NT2/D1 (cell line): ENCODE data around the gene NXPH1.

ENCODE experiments used
- DNase-seq: peaks from one replicate; pipeline ENCODE4 v3.0.0-alpha.2; 2011; ENCODE audit warnings: low read depth, low spot score
- H3K27me3 ChIP-seq: 2 replicates; pipeline ENCODE4 v1.6.0; 2011; ENCODE audit warnings: mild to moderate bottlenecking; ENCODE audit not compliant: insufficient read length, insufficient read depth
- H3K36me3 ChIP-seq: 2 replicates; pipeline ENCODE4 v1.6.1; 2011; ENCODE audit warnings: mild to moderate bottlenecking, low read length, mixed read lengths; ENCODE audit not compliant: insufficient read depth, insufficient read length
- H3K4me1 ChIP-seq: 2 replicates; pipeline ENCODE4 v1.5.1; 2011; ENCODE audit not compliant: insufficient read depth, insufficient read length
- H3K4me3 ChIP-seq: 2 replicates; pipeline ENCODE4 v1.5.1; 2011; ENCODE audit warnings: low read depth; ENCODE audit not compliant: insufficient read length
- H3K9ac ChIP-seq: 2 replicates; pipeline ENCODE4 v1.6.0; 2011; ENCODE audit warnings: low read depth; ENCODE audit not compliant: insufficient read length
- H3K9me3 ChIP-seq: 2 replicates; pipeline ENCODE4 v1.5.1; 2011; ENCODE audit warnings: mild to moderate bottlenecking, low read length; ENCODE audit not compliant: insufficient read depth
- SUZ12 ChIP-seq: IDR thresholded peaks from 2 replicates; pipeline ENCODE4 v1.6.1; 2011; ENCODE audit not compliant: insufficient read length, insufficient read depth; ENCODE audit errors: extremely low read depth
- YY1 ChIP-seq: IDR thresholded peaks from 2 replicates; pipeline ENCODE4 v1.6.1; 2011; ENCODE audit not compliant: insufficient read length, insufficient read depth
- ZNF274 ChIP-seq: IDR thresholded peaks from 2 replicates; pipeline ENCODE4 v1.6.1; 2011; ENCODE audit warnings: mild to moderate bottlenecking, low read depth, low read length

Gene NXPH1

DNA sequence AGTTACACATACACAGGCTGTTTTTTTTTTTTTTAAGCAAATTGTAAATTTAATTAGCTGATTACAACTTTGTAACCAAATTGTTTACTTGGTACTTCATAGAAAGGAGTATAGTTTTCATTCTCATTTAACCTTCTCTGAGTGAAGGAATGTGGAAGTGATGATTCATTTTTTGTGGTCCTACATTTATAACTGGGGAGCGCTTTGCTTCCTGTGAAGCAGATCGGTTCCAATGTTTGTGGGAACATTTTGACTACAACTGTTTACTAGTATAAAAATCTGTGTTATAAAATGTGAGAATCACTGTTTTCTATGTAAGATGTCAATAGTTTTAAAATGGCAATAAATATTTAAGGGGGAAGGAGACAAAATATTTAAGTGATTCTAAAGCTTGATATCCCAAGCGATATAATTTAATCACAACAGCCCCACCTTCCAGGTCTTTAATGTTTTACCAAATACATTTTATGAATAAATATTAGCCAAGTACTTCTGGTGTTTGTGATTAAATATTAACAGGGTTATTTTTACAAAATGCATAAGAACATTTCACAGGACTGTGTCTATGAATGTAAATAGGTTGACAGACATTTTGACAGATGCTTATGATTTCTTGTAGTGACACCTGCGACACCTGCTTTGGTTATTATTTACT, 57.1 kb downstream of the NXPH1 start:
- H3K9me3 ChIP-seq = no peaks in the 10 kb centered on the region
- DNase-seq = no peak
- TF ChIP-seq ZNF274 (no peak), SUZ12 (no peak), YY1 (no peak)

DNA sequence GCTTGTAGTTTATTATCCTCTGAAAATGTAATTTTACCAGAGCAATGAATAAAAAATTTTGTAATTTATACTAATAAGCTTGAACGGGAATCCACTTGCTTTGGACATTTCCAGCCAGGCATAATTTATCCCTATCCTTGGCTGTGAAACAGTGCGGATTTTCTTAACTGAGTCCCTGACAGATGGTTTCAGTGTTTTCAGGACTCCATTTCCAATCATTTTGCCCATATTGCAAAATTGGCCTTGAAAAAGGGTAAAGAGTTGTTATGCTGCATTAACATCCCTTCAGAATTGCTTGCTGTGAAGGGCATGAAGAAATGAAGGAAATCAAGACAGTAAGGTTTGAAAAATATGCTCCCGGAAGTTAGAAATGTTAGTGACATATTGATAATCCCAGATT, 57.7 kb downstream of the NXPH1 start:
- no peak overlapping the region for H3K4me3 ChIP-seq
- no peak overlapping the region for H3K9ac ChIP-seq
- H3K27me3 ChIP-seq = no peaks in the 10 kb centered on the region
- TF ChIP-seq SUZ12 (no peak), YY1 (no peak), ZNF274 (no peak)
- H3K36me3 ChIP-seq = no peaks in the 10 kb centered on the region
- DNase-seq = no peak
- no peaks in the 10 kb centered on the region for H3K9me3 ChIP-seq
- no peaks in the 10 kb centered on the region for H3K4me1 ChIP-seq

More for the DNA sequence above, 57.1 kb downstream of the NXPH1 start:
- Histone ChIP-seq H3K4me1 (no peaks in the 10 kb centered on the region), H3K9ac (no peak overlapping the region), H3K4me3 (no peak overlapping the region), H3K36me3 (no peaks in the 10 kb centered on the region), H3K27me3 (no peaks in the 10 kb centered on the region)

DNA sequence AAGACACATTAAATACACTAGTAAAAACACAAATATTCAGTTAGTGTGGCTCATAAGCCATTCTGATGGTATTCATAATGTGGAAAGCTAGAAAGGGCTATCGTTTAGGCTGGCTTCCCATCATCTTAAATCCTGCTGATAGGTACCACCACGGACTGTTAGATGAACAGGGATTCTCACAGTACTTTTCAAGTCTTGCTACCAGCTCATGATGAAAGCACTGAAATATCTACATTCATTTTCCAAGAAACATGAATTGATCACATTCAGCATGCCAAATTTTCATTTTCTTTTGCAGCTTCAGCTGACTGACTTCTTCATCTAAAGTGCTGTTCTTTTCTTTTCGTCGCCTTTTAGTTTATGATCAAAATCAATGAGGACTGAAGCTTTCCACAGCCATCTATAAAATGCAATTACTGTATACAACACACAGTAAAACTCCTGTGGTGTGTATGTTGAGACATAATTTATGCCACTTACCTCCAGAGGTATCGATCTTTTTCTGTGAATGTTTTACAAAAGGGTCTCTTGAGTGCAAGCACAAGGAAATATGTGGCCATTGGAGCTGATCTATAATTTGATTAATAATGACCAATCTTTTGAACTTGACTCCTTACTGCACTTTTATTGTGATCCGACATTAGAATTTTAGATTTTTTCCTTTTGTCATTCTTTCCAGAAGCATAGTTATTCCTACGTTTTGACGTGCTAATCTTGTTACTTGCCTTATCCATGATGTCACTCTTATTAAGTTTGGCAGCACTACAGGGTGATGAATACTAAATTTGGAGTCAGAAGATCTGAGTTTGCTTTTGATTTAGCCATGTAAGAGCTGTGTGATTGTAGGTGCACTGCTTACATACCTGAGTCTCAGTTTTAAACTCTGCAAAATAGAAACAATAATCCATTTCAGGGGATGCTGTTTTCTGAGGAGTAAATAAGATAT, 58.4 kb downstream of the NXPH1 start:
- H3K9ac ChIP-seq = no peak overlapping the region
- DNase-seq = no peak
- no peaks in the 10 kb centered on the region for H3K36me3 ChIP-seq
- no peaks in the 10 kb centered on the region for H3K4me1 ChIP-seq
- no peak for TF ChIP-seq YY1
- TF ChIP-seq ZNF274 = no peak
- no peak for TF ChIP-seq SUZ12
- no peak overlapping the region for H3K4me3 ChIP-seq
- no peaks in the 10 kb centered on the region for H3K27me3 ChIP-seq
- H3K9me3 ChIP-seq = no peaks in the 10 kb centered on the region

DNA sequence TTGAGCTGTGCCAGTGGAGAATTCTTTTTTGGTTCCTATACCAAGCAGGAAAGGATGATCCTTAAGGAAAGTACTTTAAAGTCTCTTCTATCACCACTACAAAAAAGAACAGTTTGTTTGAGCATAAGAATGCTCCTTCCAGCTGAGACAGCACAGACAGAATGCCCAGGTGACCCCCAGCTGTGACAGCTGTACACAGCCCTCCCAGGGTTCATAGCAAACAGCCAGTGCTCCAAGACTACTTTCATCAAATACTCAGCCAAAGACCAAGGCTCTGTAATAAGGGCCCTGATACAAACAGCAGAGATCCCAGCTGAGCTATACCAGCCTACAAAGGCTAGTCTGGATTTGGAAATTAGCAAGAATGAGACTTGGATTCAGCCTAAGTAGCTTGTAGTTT, 65.7 kb downstream of the NXPH1 start:
- Histone ChIP-seq H3K36me3 (no peaks in the 10 kb centered on the region), H3K4me3 (no peak overlapping the region), H3K9ac (no peak overlapping the region), H3K9me3 (no peaks in the 10 kb centered on the region), H3K27me3 (no peaks in the 10 kb centered on the region), H3K4me1 (no peaks in the 10 kb centered on the region)
- TF ChIP-seq YY1 (no peak), SUZ12 (no peak), ZNF274 (no peak)
- no peak for DNase-seq

DNA sequence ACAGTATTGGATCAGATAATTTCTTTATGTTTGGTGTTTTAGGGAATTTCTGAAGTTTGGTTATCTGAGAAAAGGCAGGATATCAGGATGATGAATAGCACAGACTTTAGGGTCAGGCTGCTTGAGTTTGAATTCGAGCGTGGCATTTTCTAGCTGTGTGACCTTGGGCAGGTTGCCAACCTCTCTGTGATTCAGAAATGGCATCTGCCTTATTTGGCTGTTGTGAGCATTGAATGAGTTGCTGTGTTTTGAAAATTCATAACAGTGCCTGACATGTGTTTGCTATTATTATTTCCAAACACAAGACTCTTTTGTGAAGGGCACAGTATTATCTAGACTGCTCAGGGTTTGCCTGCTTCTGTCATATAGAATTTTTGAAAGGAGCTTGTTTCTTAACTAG, 66.9 kb downstream of the NXPH1 start:
- DNase-seq = no peak
- no peaks in the 10 kb centered on the region for H3K27me3 ChIP-seq

DNA sequence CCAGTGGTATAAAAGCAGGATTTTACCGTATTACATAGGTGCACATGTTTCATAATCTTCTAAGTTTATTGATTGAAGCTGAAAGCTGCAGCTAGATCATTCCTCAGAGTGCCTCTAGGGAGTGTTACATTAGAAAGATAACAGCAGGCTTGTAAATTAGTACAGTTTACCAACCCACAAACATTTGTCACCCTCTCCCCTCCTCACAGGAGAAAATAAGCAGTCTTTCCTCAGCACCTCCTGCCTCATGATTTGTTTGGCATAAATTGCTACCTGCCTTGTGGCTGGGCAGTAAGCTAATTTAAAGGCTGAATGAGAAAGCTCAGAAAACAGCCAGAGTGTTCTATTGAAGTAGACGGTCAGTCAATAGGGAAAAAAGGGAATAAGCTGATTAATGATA, 74.2 kb downstream of the NXPH1 start:
- H3K4me1 ChIP-seq = no peaks in the 10 kb centered on the region
- H3K27me3 ChIP-seq = no peaks in the 10 kb centered on the region
- no peak for DNase-seq
- H3K9ac ChIP-seq = no peak overlapping the region
- TF ChIP-seq ZNF274 (no peak), YY1 (no peak), SUZ12 (no peak)
- H3K36me3 ChIP-seq = no peaks in the 10 kb centered on the region
- no peak overlapping the region for H3K4me3 ChIP-seq
- H3K9me3 ChIP-seq = no peaks in the 10 kb centered on the region

More for the DNA sequence above, 66.9 kb downstream of the NXPH1 start:
- H3K4me1 ChIP-seq = no peaks in the 10 kb centered on the region
- H3K9ac ChIP-seq = no peak overlapping the region
- no peaks in the 10 kb centered on the region for H3K9me3 ChIP-seq
- TF ChIP-seq ZNF274 = no peak
- TF ChIP-seq SUZ12 = no peak
- TF ChIP-seq YY1 = no peak
- H3K4me3 ChIP-seq = no peak overlapping the region
- no peaks in the 10 kb centered on the region for H3K36me3 ChIP-seq

DNA sequence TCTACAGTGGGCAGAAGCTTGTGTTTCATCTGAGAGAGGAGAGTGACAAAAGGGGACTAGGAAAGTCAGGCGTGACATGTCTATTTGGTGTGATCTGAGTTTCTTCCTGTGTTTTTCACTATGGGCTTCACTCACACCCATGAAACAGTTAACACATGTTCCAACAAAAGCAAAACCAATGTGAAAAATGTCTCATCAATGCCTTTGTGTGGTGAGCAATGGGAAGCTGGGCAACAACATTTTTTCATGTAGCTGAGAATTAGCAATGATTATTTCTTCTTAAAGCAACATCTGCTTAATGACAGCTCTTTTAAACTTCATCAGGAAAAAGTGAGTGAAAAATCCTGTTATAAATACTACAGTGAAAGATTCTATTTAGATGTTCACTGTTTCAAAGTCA, 76.2 kb downstream of the NXPH1 start:
- Histone ChIP-seq H3K9me3 (no peaks in the 10 kb centered on the region), H3K27me3 (no peaks in the 10 kb centered on the region), H3K36me3 (no peaks in the 10 kb centered on the region), H3K4me1 (no peaks in the 10 kb centered on the region), H3K9ac (no peak overlapping the region), H3K4me3 (no peak overlapping the region)
- no peak for DNase-seq
- TF ChIP-seq ZNF274 (no peak), YY1 (no peak), SUZ12 (no peak)
